ENCODE data around the gene CRYGN.
A peak's percentile ranks its signal among the peaks of the same experiment; 100 is the strongest.

CRYGN gene

GRCh38 chr7:151391358-151391730 lies 48.6 kb downstream of the CRYGN start:
- no peak for DNase-seq (ENCODE audit: low spot score)

GRCh38 chr7:151390598-151391357 lies 49.2 kb downstream of the CRYGN start:
- DNase-seq (ENCODE audit: low spot score) = no peak

- DNase-seq (ENCODE audit: low spot score) = no peak
Observed at GRCh38 chr7:151389768-151390597, 50.0 kb downstream of the CRYGN start.

DNA sequence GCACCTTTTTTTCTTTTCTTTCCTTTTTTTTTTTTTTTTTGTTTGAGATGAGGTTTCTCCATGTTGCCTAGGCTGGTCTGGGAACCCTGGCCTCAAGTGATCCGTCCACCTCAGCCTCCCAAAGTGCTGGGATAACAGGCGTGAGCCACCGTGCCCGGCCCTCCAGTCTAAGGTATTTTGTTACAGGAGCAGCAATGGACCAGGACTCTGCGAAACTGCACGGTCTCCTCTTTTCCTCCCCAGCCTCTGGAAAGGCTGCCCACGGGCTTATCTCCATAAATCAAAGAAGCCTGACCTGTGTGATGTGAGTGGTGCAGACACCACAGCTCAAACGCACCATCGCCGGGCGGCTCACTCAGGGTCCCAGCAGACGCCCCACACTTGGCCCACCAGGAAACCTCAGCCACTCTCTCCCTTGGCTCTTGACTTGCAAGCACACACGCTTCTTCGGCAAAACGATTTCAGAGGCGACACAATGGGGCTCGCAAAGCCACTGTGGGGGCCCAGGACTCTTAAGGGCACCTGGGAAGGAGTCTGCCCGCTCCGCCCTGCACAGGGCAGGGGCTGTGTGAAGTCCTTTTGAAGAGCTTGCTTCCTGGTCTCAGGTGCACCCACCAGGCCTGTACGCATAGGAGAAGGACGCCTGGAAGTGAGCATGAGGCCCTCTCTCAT lies 50.7 kb downstream of the CRYGN start:
- DNase-seq (ENCODE audit: low spot score) = no peak

DNA sequence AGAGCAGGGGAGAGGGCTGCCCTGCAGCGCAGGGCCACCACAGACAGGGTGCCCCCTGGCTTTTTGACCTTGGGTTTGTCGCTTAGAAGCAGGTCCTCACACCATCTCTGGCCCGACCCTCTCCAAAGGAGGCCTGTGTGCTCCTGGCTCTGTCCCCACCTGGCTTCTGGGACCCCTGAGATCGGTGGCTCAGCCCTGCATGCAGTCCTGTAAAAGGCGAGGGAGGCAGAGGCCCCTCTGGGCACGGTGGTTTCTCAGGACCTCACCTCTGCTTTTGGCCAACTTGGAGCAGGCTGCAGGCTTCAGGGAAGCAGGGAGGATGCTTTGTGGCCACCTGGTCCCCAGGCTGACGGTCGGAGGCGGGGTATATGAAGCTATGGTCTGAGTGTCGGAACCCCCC lies 51.5 kb downstream of the CRYGN start:
- no peak for DNase-seq (ENCODE audit: low spot score)

- no peak for DNase-seq (ENCODE audit: low spot score)
Observed at GRCh38 chr7:151388007-151388297, 52.0 kb downstream of the CRYGN start.

DNA sequence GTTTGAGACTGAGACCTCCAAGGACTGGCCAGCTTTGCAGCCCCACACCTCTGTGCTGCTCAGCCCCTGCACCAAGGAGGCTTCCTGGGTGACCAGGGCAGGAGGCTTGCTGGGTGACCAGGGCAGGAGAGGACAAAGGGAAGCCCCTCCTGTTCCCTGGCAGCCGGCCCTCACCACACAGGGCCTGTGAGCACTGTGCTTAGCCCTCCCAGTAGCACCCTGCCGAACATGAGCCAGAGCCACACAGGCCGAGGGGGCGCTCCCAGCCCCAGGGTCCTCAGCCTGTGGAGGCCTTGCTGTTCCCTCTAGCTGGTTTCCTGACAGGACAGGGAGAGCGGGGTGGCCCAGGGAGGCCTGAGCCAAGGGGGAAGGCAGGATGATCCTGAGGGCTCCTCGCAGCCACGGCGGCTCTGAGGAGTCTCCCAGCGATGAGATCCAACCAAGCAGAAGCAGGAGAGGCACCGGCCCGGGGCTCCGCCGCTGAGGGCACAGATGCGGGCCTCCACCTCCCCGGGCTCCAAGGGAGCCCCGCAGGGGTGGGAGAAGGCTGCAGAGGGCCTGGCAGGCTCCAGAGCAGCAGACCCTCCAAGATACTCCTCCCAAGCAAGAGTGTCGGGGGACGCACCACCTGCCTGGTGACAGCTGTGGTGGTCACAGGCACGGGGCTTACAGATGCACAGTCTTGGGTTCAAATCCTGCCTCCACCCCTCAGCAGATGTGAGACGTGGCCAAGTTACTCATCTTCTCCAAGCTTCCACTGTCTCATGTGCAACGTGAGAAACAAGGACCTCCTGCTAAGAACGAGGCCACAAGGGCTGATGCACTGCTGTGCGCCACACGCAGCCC lies 52.6 kb downstream of the CRYGN start:
- no peak for DNase-seq (ENCODE audit: low spot score)

GRCh38 chr7:151386301-151387160 lies 53.4 kb downstream of the CRYGN start:
- no peak for DNase-seq (ENCODE audit: low spot score)

DNA sequence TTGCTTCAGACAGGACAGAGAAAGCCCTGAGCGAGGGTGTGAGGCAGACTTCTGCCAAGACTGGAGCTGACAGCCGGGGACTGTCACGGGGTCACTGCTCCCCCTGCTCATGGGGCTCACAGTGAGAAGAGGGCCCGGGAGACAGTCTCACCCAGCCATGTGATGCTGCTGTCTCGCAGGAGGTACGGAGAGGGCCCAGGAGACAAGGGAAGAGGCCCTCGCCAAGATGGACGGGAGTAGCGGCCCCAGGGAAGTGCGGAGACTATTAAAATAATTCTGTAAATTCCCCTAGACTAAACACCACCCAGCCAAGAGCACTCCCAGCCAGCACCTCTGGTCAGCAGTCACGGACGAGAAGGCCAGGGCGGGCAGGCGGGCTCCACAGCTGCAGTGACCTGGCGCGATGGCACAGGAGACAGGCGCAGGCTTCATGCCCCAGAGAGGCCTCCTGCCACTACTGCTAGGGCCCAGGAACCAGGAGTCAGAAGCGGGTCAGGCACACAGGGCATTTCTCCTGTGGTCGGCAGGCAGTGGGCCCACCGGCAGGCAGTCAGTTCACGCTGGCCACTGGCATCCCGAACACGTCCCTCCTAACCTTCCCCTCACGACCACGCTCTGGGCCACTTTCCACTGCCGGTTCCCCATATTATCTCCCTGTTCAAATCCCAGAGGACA lies 54.2 kb downstream of the CRYGN start:
- DNase-seq (ENCODE audit: low spot score) = no peak

- DNase-seq (ENCODE audit: low spot score) = no peak
Observed at GRCh38 chr7:151384776-151385625, 54.9 kb downstream of the CRYGN start.

DNA sequence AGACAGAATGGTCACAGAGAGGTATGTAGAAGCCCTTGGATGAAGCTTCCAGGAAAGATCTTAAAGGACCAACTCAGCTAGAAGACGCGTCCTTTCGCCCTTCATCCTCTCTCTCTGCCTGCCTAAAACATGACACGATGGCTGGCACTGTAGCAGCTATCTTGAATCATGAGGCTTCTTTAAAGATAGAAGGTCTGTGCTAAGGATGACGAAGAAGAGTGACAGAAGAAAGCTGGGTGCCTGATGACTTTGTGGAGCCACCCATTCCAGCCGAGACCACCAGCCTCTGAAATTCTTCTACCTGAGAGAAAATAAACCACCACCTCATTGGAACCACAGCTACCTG lies 55.6 kb downstream of the CRYGN start:
- DNase-seq (ENCODE audit: low spot score) = no peak

- DNase-seq (ENCODE audit: low spot score) = peak; percentile 8
Observed at GRCh38 chr7:151383638-151384351, 56.1 kb downstream of the CRYGN start.

DNA sequence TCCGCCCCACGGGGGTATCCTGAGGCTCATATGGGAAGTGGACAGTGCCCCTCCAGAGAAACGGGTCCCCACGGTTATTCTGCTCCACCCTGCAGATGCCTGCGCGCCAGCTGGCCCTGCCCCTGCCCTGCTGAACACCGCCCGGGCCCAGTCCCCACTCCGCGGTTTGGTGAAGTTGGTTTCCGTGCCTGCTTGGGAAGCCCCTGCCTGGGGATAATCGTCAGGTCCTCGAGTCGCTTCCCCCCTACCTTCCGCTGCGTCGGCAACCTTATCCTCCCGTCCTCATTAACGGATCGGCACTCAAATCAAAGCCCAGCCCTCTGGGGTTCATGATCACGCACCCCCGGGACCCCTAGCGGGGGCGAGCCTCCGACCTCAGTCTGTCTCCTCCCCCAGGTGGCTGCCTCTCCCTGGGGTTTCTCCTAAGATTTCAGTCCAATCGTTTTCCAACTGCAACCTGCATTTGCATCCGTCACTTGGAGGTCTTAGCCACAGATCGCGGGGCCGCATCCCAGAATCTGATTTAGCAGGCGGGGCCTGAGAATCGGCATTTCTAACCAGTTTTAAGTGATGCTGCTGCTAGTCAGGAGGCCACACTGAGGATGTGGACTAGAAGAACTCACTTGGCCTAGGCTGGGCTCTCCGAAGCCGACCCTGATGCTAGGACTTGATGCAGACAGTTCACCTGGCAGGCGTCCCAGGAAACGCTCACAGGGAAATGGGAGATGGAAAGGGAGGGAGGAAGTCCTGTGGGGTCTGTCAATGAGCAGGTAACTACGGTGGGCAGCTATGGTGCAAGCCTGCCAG lies 57.7 kb downstream of the CRYGN start:
- DNase-seq (ENCODE audit: low spot score) = no peak

DNA sequence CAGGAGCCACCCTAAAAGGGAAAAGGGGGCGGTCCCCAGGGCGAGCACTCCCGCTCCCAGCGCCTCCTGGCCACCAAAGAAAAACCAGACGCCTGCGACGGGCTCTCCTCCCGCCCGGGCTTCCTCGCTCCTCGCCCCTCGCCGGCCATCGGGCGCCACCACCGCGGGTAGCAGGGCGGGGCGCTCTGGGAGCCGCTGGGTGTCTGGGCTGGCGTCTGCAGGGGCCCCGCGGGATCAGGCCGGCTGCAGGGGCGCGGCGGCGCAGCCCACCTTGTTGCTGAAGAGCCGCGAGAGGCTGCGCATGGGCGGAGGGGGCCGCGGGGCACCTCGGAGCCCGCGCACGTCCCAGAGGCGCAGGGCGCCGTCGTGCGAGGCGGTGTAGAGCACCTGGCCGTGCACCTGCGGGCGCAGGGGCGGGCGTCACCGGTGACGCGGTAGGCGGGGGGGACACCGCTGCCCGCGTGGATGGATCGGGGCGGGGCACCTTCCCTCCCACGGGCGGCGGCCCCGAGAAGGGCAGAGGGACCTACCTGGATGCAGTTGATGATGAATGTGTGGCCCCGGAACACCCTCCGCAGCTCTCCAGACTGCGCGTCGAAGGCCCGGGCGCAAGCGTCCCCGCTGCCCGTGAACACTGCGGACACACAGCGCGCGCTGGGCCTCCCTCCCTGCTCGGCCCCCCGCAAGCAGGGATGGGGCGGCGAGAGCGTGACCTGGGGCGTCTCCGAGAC lies 58.4 kb downstream of the CRYGN start:
- DNase-seq (ENCODE audit: low spot score) = no peak

DNA sequence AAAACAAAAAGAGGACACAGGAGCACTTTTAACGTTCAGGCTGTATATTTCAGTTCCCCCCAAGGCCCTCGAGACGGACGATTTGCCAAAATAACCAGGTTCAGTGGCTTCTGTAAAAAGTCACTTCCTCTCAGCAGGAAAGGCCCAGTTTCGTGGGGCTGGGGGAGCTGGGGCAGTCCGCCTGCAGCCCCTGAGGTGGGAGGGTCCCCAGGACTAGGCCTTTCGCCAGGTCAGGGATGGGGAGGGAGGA lies 58.9 kb downstream of the CRYGN start:
- no peak for DNase-seq (ENCODE audit: low spot score)

DNA sequence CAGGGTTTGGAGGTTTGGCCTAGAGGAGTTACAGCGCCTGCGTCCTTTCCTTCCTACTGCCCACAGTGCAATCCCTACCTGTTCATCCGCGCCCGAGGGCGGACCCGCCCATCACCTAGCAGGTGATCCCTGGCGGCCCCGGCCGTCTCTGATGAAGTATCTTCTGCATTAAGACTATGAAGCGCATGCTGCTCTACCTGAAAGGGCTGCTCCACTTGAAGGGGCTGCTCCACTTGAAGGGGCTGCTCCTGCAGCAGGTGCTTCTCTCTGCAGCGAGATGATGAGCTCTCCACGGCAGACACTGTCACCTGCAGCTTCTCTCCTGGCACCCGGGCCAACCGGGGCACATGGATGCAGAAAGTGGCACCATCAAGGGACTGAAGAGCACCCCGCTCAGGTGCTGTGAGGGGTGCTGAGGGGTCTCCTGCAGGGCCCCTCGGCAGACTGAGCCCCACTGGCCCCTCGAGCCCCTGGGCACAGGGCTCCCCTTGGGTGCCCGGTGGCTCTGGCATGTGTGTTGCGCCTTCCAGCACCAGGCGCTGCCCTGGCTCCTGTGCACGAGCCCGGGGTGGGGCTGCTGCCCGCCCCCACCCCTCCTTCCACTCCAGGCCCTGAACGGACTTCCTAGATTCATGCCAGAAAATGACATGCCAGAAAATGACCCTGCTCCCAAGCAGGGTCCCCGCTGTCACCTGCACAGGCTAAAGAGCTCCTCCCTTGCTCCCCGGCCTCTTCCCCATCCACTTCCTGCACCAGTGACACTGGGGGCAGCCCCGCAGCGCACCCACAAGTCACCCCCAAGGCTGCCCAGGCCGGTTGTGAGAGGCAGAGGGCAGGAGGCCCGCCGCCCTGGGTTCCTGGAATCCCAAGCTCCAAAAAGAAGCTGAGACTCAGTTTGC lies 59.5 kb downstream of the CRYGN start:
- no peak for DNase-seq (ENCODE audit: low spot score)
